ENCODE measurements around the gene TMEM184A. TPM values are rescaled to one million over a fixed set of nuclear protein-coding genes. Genes with fewer than 3 reads are reported as not detected.

The TMEM184A gene
- total and polyA plus RNA-seq, 2 of the 13 experiments (the other 11 are each of a cell fraction or from before 2014, with no cell fraction given), result 9.5 to 20.4 TPM

- no peak for TF ChIP-seq SP1 (IDR thresholded peaks at IDR 0.05)
- TF ChIP-seq SP1 (CRISPR knock-in tag; IDR thresholded peaks at IDR 0.05), result no peak
- peak; percentile 64; the same call in 1 of the 2 replicates for TF ChIP-seq MED1 (CRISPR knock-in tag; IDR thresholded peaks at IDR 0.05)
- no peak for TF ChIP-seq ZBTB8A (CRISPR knock-in tag; IDR thresholded peaks at IDR 0.05; ENCODE audit: borderline replicate concordance, low read depth)
- TF ChIP-seq NFIB (CRISPR knock-in tag; IDR thresholded peaks at IDR 0.05; ENCODE audit: borderline replicate concordance), result no peak
- no peak for TF ChIP-seq U2AF2 (IDR thresholded peaks at IDR 0.05; ENCODE audit: low read depth, low read length)
- TF ChIP-seq NBN (conservative IDR thresholded peaks at IDR 0.05), result no peak
- TF ChIP-seq, protein P1, sequence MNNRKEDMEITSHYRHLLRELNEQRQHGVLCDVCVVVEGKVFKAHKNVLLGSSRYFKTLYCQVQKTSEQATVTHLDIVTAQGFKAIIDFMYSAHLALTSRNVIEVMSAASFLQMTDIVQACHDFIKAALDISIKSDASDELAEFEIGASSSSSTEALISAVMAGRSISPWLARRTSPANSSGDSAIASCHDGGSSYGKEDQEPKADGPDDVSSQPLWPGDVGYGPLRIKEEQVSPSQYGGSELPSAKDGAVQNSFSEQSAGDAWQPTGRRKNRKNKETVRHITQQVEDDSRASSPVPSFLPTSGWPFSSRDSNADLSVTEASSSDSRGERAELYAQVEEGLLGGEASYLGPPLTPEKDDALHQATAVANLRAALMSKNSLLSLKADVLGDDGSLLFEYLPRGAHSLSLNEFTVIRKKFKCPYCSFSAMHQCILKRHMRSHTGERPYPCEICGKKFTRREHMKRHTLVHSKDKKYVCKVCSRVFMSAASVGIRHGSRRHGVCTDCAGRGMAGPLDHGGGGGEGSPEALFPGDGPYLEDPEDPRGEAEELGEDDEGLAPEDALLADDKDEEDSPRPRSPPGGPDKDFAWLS (CRISPR knock-in tag; IDR thresholded peaks at IDR 0.05; ENCODE audit: borderline replicate concordance), result no peak
- no peak for TF ChIP-seq ZFP90 (CRISPR knock-in tag; IDR thresholded peaks at IDR 0.05; ENCODE audit: borderline replicate concordance)
- no peak for TF ChIP-seq CEBPB (IDR thresholded peaks at IDR 0.05; ENCODE audit: borderline replicate concordance, low read depth, low read length)
- peak; percentile 93 for TF ChIP-seq JUND (CRISPR knock-in tag; IDR thresholded peaks at IDR 0.05)
- peak; percentile 62 for TF ChIP-seq KAT8 (CRISPR knock-in tag; IDR thresholded peaks at IDR 0.05)
- TF ChIP-seq ZNF644 (CRISPR knock-in tag; IDR thresholded peaks at IDR 0.05; ENCODE audit: low read depth), result no peak
- peak; percentile 42; the same call in 1 of the 2 replicates for TF ChIP-seq FOXO1 (CRISPR knock-in tag; IDR thresholded peaks at IDR 0.05)
- TF ChIP-seq MYNN (CRISPR knock-in tag; IDR thresholded peaks at IDR 0.05; ENCODE audit: low read depth), result no peak; the same call in 1 of the 2 replicates
- TF ChIP-seq AHR (CRISPR knock-in tag; IDR thresholded peaks at IDR 0.05), result no peak
- TF ChIP-seq ARNT2 (CRISPR knock-in tag; IDR thresholded peaks at IDR 0.05; ENCODE audit: low read depth), result no peak
- TF ChIP-seq, protein P2, sequence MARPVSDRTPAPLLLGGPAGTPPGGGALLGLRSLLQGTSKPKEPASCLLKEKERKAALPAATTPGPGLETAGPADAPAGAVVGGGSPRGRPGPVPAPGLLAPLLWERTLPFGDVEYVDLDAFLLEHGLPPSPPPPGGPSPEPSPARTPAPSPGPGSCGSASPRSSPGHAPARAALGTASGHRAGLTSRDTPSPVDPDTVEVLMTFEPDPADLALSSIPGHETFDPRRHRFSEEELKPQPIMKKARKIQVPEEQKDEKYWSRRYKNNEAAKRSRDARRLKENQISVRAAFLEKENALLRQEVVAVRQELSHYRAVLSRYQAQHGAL (CRISPR knock-in tag; IDR thresholded peaks at IDR 0.05; ENCODE audit: not compliant biosample characterization), result no peak
- no peak for TF ChIP-seq FOXP1 (IDR thresholded peaks at IDR 0.05)
- peak; percentile 51; the same call in 1 of the 2 replicates for TF ChIP-seq FOXP1 (CRISPR knock-in tag; IDR thresholded peaks at IDR 0.05)
- TF ChIP-seq ZBTB25 (CRISPR knock-in tag; IDR thresholded peaks at IDR 0.05), result no peak
- TF ChIP-seq ZIK1 (CRISPR knock-in tag; IDR thresholded peaks at IDR 0.05; ENCODE audit: borderline replicate concordance, low read depth), result no peak
- no peak for TF ChIP-seq RARG (CRISPR knock-in tag; IDR thresholded peaks at IDR 0.05; ENCODE audit: low read depth)
- no peak for TF ChIP-seq TBP (CRISPR knock-in tag; IDR thresholded peaks at IDR 0.05)
- TF ChIP-seq HMGXB4 (CRISPR knock-in tag; IDR thresholded peaks at IDR 0.05; ENCODE audit: borderline replicate concordance in 1 of 2, low read depth in 1 of 2), result peak in 1 of 2 experiments; percentile 26; a peak in 1 of 4 replicates
- peak; percentile 73 for TF ChIP-seq FOXK2 (IDR thresholded peaks at IDR 0.05)
- no peak for TF ChIP-seq ZFP37 (CRISPR knock-in tag; IDR thresholded peaks at IDR 0.05; ENCODE audit: borderline replicate concordance)
Observed at GRCh38 chr7:1532456-1533254, 23.4 kb downstream of the TMEM184A start (continued).

Measured in HepG2 (cell line).